HL-60 (cell line): Measurements from ENCODE around the gene ADRA2C.

Experiments
- CTCF ChIP-seq: IDR thresholded peaks from one replicate; pipeline ENCODE4 v1.5.1; 2011; ENCODE audit warnings: low read length, control low read depth, inconsistent platforms; ENCODE audit not compliant: insufficient read depth
- GABPA ChIP-seq: IDR thresholded peaks from 2 replicates; pipeline ENCODE4 v1.6.1; 2012; ENCODE audit warnings: low read depth
- POLR2AphosphoS5 ChIP-seq: IDR thresholded peaks from 2 replicates; pipeline ENCODE4 v1.6.1; 2012; ENCODE audit warnings: low read depth
- REST ChIP-seq: IDR thresholded peaks from 2 replicates; pipeline ENCODE4 v1.6.1; 2012; ENCODE audit warnings: low read depth; ENCODE audit not compliant: insufficient replicate concordance
- SPI1 ChIP-seq: IDR thresholded peaks from 2 replicates; pipeline ENCODE4 v1.6.1; 2012; ENCODE audit warnings: low read depth, mild to moderate bottlenecking, borderline replicate concordance

DNA sequence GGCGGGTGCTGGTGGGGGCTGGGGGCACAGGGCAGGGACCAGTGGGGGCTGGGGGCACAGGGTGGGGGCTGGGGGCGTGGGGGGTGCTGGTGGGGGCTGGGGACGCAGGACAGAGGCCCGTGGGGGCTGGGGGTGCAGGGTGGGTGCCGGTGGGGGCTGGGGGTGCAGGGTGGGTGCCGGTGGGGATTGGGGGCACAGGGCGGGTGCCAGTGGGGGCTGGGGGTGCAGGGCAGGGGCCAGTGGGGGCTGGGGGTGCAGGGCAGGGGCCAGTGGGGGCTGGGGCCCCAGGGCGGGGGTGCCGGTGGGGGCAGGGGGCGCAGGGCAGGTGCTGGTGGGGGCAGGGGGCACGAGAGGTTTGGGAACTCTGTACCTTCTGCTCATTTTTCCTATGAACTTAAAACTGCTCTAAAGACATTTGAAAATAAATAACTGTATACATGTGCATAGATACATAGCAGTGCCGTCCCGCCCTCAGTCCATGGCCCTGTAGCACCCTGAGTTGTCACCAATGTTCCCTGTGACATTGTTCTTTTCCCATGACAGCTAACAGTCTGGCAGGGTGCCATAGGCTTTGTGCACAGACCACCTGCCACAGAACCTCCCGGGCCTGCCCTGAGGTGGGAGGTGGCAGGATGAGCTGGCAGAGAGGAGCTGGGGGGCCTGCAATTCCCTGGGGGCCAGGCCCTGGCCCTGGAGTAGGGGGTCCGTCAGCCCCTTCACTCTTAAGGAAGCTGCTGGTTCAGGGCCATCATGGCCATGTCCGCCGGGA is 35.6 kb upstream of the ADRA2C start:
- TF ChIP-seq CTCF (no peak), POLR2AphosphoS5 (no peak), GABPA (no peak), REST (no peak), SPI1 (no peak)
